Kidney (tissue), 14 donors: ENCODE results near the gene ZNF226. TPM values are rescaled to one million over a fixed set of nuclear protein-coding genes. Genes with fewer than 3 reads are reported as not detected.

ENCODE experiments used
- DNase-seq, 5 donors: peaks; one replicate each; pipeline ENCODE4 v3.0.0-alpha.2; 2013 to 2020
- FAIRE-seq: peaks from 2 replicates; lab custom pipeline; 2012; peaks lifted over from hg19 to GRCh38; lab: Jason Lieb, UNC
- H3K27ac ChIP-seq, 2 donors: one replicate each; pipeline ENCODE4 v1.7.0; 2013; ENCODE audit warnings: low read depth in 2 of 2, low read length in 2 of 2, inconsistent platforms in 1 of 2
- H3K27me3 ChIP-seq: one replicate; pipeline ENCODE4 v1.7.1; 2013; ENCODE audit warnings: low read length, inconsistent platforms; ENCODE audit not compliant: control insufficient read depth, insufficient read depth
- H3K36me3 ChIP-seq, 3 donors: one replicate each; pipeline versions ENCODE4 v1.7.0 to v1.7.1; 2013; ENCODE audit warnings: low read length in 3 of 3, control low read depth in 1 of 3, inconsistent platforms in 1 of 3; ENCODE audit not compliant: insufficient read depth in 3 of 3, control insufficient read depth in 2 of 3
- H3K4me1 ChIP-seq, 3 donors: one replicate each; pipeline versions ENCODE4 v1.7.0 to v1.7.1; 2013; ENCODE audit warnings: low read length in 3 of 3, inconsistent platforms in 1 of 3, low read depth in 1 of 3; ENCODE audit not compliant: control insufficient read depth in 2 of 3, insufficient read depth in 2 of 3
- H3K4me3 ChIP-seq, 3 donors: one replicate each; pipeline versions ENCODE4 v1.7.0 to v1.8.1; 2013; ENCODE audit warnings: low read length in 3 of 3, control low read depth in 1 of 3, inconsistent platforms in 1 of 3
- H3K9ac ChIP-seq, 3 donors: one replicate each; pipeline versions ENCODE4 v1.7.0 to v1.7.1; 2013; ENCODE audit warnings: low read length in 3 of 3, control low read depth in 1 of 3, inconsistent platforms in 1 of 3
- H3K9me3 ChIP-seq, 3 donors: one replicate each; pipeline versions ENCODE4 v1.7.0 to v1.7.1; 2013; ENCODE audit warnings: low read length in 3 of 3, control low read depth in 1 of 3, inconsistent platforms in 1 of 3; ENCODE audit not compliant: control insufficient read depth in 2 of 3, insufficient read depth in 1 of 3
- CTCF ChIP-seq: IDR thresholded peaks from 3 replicates; pipeline ENCODE4 v1.5.1; 2012; ENCODE audit warnings: mild to moderate bottlenecking, moderate library complexity, borderline replicate concordance; ENCODE audit not compliant: insufficient read depth; ENCODE audit errors: extremely low read depth
- intact Hi-C: fragments of 100-400 bp; cut with DNase I; formaldehyde crosslinking; loops from one replicate; pipeline ENCODE4 v1.11.1; 2022
- polyA plus RNA-seq: library from polyadenylated mRNA; stranded (reverse); fragments of 350-450 nt; fragmentation: Illumina TruSeq; extraction: RNeasy Lipid Tissue Mini Kit (QIAGEN cat#74804); gene quantifications from one replicate; pipeline ENCODE4 v1.2.3, GENCODE V29; 2014; ENCODE audit warnings: low read depth, low replicate concordance; ENCODE audit not compliant: insufficient read depth
- total RNA-seq: library from RNA; stranded (reverse); fragmentation: NEBNext Ultra II Directional; extraction: Animal tissue kit (Norgen Biotek cat#: 25700); gene quantifications from one replicate; pipeline ENCODE4 v1.2.1, GENCODE V29; 2021
- donor health status: control.
- donor health status: control.
- donor health status: control.
- donor health status: control.
- donor health status: control.
- donor health status: DM: yes; HTN: yes; CAD: no.
- donor health status: Normal renal cell carcinoma (clear cell type).

ZNF226 gene
- total and polyA plus RNA-seq, 2 donors from 2014 or later = 27.4 to 29.3 TPM

GRCh38 chr19:44141191-44142058, 23.5 kb upstream of the ZNF226 start, which contains the start of gene ZNF234:
Gene ZNF234 (plus strand): TSS chr19:44141554. CDS start chr19:44144633, 3,079 bp downstream.
- no peaks in the 10 kb centered on the region for H3K27me3 ChIP-seq
- H3K27ac ChIP-seq = peak within 1 kb of the TSS; percentile 51 to 53
- peaks cover 0 to 6% (median 4%) of the 10 kb centered on the region in 3 donors for H3K4me1 ChIP-seq
- FAIRE-seq (no peak), DNase-seq (peak; percentile 88 to 97 (median 92))
- no peaks in the 10 kb centered on the region for H3K9me3 ChIP-seq
- intact Hi-C loops = no loop called here
- peak within 1 kb of the TSS; percentile 80 to 99 (median 93) for H3K4me3 ChIP-seq
- peak within 1 kb of the TSS; percentile 71 to 99 (median 77) for H3K9ac ChIP-seq
- TF ChIP-seq CTCF = no peak
- peaks cover 0 to 14% (median 2%) of the 10 kb centered on the region in 3 donors for H3K36me3 ChIP-seq

- intact Hi-C loops = no loop called here
Measured at GRCh38 chr19:44142059-44142433, 22.9 kb upstream of the ZNF226 start.

GRCh38 chr19:44149776-44150175, 15.1 kb upstream of the ZNF226 start:
- FAIRE-seq (no peak), DNase-seq (no peak)
- Histone ChIP-seq H3K27me3 (no peaks in the 10 kb centered on the region), H3K9me3 (peaks cover 0 to 18% (median 2%) of the 10 kb centered on the region in 3 donors), H3K36me3 (peaks cover 9 to 64% (median 32%) of the 10 kb centered on the region in 3 donors), H3K27ac (no peak overlapping the region), H3K9ac (no peak overlapping the region), H3K4me1 (no peaks in the 10 kb centered on the region), H3K4me3 (no peak overlapping the region)
- intact Hi-C loops = no loop called here
- TF ChIP-seq CTCF = no peak

More at GRCh38 chr19:44142059-44142433, 22.9 kb upstream of the ZNF226 start:
- Histone ChIP-seq H3K9ac (peak overlapping the region; percentile 71 to 99 (median 77)), H3K4me3 (peak overlapping the region; percentile 80 to 99 (median 93)), H3K27ac (no peak overlapping the region), H3K27me3 (no peaks in the 10 kb centered on the region), H3K9me3 (no peaks in the 10 kb centered on the region), H3K4me1 (peaks cover 0 to 6% (median 4%) of the 10 kb centered on the region in 3 donors), H3K36me3 (peaks cover 0 to 14% (median 2%) of the 10 kb centered on the region in 3 donors)
- TF ChIP-seq CTCF = no peak
- FAIRE-seq = no peak
- peak in 2 of 5 donors; percentile 15 to 28 for DNase-seq
